GM12892 (cell line): ENCODE measurements around the gene RNF224.

Source experiments
- POLR2A ChIP-seq: IDR thresholded peaks from 2 replicates; pipeline ENCODE4 v1.6.1; 2011; ENCODE audit warnings: low read depth, low read length, control low read depth
- TAF1 ChIP-seq: IDR thresholded peaks from 2 replicates; pipeline ENCODE4 v1.6.1; 2011; ENCODE audit warnings: low read depth, mild to moderate bottlenecking, control low read depth, low read length, borderline replicate concordance

DNA sequence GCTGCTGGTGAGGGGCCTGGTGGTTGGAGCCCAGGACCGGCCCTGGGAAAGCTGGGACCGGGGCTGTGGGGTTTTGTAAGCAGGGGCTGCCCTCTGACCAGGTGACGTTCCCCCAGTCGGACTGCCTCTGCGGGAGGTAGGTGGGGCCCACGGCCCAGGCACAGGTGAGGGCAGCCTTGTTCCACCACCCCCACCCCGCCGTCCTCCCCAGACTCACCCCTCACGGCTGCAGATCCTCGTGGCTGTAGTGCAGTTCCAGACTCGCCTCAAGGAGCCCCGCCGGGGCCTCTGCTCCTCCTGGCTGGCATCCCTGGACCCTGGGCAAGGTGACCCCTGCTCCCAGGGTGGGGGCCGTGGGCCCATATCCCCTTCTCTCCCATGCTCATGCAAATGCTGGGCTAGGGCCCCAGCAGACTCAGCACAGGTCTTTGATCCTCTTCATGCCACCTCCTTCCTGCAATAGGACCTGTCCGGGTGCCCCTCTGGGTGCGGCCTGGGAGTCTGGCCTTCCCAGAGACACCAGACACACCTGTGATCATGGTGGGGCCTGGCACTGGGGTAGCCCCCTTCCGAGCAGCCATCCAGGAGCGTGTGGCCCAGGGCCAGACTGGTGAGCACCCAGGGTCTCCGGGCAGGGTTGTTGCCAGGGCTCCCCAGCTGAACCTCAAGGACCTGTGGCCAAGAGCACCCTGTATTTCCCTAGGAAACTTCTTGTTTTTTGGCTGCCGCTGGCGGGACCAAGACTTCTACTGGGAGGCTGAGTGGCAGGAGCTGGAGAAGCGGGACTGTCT lies 11.9 kb upstream of the RNF224 start:
- TF ChIP-seq TAF1 (no peak), POLR2A (no peak)
